Measurements from ENCODE around the gene TNS2. TPM values are rescaled to one million over a fixed set of nuclear protein-coding genes. Genes with fewer than 3 reads are reported as not detected.

The TNS2 gene
- total and polyA plus RNA-seq, 9 of the 15 experiments (the other 6 are each of a cell fraction or from before 2014, with no cell fraction given), result 0.28 to 3.1 (median 1.2) TPM; not detected in 1

- TF ChIP-seq, protein P1, sequence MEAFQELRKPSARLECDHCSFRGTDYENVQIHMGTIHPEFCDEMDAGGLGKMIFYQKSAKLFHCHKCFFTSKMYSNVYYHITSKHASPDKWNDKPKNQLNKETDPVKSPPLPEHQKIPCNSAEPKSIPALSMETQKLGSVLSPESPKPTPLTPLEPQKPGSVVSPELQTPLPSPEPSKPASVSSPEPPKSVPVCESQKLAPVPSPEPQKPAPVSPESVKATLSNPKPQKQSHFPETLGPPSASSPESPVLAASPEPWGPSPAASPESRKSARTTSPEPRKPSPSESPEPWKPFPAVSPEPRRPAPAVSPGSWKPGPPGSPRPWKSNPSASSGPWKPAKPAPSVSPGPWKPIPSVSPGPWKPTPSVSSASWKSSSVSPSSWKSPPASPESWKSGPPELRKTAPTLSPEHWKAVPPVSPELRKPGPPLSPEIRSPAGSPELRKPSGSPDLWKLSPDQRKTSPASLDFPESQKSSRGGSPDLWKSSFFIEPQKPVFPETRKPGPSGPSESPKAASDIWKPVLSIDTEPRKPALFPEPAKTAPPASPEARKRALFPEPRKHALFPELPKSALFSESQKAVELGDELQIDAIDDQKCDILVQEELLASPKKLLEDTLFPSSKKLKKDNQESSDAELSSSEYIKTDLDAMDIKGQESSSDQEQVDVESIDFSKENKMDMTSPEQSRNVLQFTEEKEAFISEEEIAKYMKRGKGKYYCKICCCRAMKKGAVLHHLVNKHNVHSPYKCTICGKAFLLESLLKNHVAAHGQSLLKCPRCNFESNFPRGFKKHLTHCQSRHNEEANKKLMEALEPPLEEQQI (IDR thresholded peaks at IDR 0.05), result no peak
- TF ChIP-seq TFAM (CRISPR knock-in tag; conservative IDR thresholded peaks at IDR 0.05), result no peak
- 0 out of 2 replicates have a peak, but pooled peaks have one; percentile 16 for TF ChIP-seq THRB (CRISPR knock-in tag; conservative IDR thresholded peaks at IDR 0.05)
- peak; percentile 95 for TF ChIP-seq BHLHE40 (IDR thresholded peaks at IDR 0.05; ENCODE audit: low read length)
- no peak for TF ChIP-seq ZNF175 (CRISPR knock-in tag; IDR thresholded peaks at IDR 0.05; ENCODE audit: low read depth)
- TF ChIP-seq, protein P2, sequence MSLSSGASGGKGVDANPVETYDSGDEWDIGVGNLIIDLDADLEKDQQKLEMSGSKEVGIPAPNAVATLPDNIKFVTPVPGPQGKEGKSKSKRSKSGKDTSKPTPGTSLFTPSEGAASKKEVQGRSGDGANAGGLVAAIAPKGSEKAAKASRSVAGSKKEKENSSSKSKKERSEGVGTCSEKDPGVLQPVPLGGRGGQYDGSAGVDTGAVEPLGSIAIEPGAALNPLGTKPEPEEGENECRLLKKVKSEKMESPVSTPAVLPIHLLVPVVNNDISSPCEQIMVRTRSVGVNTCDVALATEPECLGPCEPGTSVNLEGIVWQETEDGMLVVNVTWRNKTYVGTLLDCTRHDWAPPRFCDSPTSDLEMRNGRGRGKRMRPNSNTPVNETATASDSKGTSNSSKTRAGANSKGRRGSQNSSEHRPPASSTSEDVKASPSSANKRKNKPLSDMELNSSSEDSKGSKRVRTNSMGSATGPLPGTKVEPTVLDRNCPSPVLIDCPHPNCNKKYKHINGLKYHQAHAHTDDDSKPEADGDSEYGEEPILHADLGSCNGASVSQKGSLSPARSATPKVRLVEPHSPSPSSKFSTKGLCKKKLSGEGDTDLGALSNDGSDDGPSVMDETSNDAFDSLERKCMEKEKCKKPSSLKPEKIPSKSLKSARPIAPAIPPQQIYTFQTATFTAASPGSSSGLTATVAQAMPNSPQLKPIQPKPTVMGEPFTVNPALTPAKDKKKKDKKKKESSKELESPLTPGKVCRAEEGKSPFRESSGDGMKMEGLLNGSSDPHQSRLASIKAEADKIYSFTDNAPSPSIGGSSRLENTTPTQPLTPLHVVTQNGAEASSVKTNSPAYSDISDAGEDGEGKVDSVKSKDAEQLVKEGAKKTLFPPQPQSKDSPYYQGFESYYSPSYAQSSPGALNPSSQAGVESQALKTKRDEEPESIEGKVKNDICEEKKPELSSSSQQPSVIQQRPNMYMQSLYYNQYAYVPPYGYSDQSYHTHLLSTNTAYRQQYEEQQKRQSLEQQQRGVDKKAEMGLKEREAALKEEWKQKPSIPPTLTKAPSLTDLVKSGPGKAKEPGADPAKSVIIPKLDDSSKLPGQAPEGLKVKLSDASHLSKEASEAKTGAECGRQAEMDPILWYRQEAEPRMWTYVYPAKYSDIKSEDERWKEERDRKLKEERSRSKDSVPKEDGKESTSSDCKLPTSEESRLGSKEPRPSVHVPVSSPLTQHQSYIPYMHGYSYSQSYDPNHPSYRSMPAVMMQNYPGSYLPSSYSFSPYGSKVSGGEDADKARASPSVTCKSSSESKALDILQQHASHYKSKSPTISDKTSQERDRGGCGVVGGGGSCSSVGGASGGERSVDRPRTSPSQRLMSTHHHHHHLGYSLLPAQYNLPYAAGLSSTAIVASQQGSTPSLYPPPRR (CRISPR knock-in tag; IDR thresholded peaks at IDR 0.05; ENCODE audit: borderline replicate concordance), result no peak
- TF ChIP-seq ZNF316 (IDR thresholded peaks at IDR 0.05), result peak; percentile 61
- TF ChIP-seq ZNF668 (CRISPR knock-in tag; IDR thresholded peaks at IDR 0.05), result no peak
- TF ChIP-seq ZFP36 (IDR thresholded peaks at IDR 0.05; ENCODE audit: low read depth, low read length, partially characterized antibody), result no peak
- TF ChIP-seq NFE2 (IDR thresholded peaks at IDR 0.05; ENCODE audit: low read depth), result no peak
- no peak for TF ChIP-seq ZBTB26 (CRISPR knock-in tag; IDR thresholded peaks at IDR 0.05)
- TF ChIP-seq ETV5 (CRISPR knock-in tag; IDR thresholded peaks at IDR 0.05; ENCODE audit: low read depth), result peak; percentile 82; the same call in 1 of the 2 replicates
- TF ChIP-seq BACH1 (tag; IDR thresholded peaks at IDR 0.05), result no peak
- no peak for TF ChIP-seq ATF2 (CRISPR knock-in tag; IDR thresholded peaks at IDR 0.05)
- TF ChIP-seq NONO (IDR thresholded peaks at IDR 0.05; ENCODE audit: low read depth in 2 of 2, low read length in 1 of 2), result peak in 1 of 2 experiments; percentile 40; a peak in 1 of 4 replicates
- peak; percentile 58 for TF ChIP-seq MAFG (tag; conservative IDR thresholded peaks at IDR 0.05)
Measured at GRCh38 chr12:53005986-53006809, 43.7 kb upstream of the TNS2 start, which contains the start of gene EIF4B (continued).
